Measurements from ENCODE around the gene USP26. TPM values are rescaled to one million over a fixed set of nuclear protein-coding genes. Genes with fewer than 3 reads are reported as not detected.
"Not testable (repeated sequence)": the region's sequence is repeated elsewhere in the genome, so short reads cannot be mapped to it uniquely, and the experiment has no call there.

USP26 gene
- total RNA-seq, 1 experiment from 2014 or later = not detected

DNA sequence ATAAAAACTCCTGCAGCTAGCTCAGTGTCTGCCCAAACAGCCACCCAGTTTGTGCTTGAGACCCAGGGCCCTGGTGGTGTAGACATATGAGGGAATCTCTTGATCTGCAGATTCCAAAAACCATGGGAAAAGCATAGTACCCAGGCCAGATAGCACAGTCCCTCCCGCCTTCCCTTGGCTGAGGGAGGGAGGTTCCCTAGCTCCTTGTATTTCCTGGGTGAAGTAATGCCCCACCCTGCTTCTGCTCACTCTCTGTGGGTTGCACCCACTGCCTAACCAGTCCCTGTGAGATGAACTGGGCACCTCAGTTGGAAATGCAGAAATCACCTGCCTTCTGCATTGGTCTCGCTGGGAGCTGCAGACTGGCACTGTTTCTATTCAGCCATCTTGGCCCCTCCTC is 54.6 kb downstream of the USP26 start:
- no peak for DNase-seq (ENCODE audit: low read depth)

DNA sequence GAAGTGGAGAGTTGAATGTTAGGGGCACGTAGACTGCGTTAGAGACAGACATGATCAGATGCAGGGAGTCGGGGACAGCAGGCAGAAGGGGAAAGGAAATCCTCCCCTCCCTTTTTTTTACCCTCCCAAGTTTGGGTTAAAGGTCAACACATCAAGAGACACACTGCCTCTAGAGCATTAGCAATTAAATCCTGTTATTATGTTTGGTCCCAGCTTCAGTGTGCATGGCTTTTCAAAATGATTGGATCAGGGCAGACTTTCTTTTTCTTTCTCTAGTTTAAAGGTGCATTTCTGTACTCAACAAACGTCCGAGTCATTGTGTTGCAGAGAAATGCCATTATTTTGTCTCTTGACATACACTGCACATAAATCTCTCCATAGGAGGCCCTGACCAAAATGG is 63.9 kb downstream of the USP26 start:
- no peak for DNase-seq (ENCODE audit: low read depth)

DNA sequence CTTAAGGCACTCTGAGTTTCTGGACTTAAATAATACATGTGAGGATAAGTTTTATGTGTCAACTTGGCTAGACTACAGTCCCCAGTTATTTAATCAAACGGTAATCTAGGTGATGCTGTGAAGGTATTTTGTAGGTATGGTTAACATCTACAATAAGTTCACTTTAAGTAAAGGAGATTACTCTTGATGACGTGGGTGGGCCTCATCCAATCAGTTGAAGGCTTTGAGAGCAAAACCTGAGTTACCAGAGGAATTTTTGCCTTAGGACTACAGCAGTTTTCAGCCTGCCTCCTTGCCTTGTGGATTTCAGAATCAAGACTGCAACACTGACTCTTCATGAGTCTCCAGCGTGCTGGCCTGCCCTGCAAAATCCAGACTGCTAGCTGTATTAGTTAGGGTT is 78.7 kb downstream of the USP26 start:
- no peak for DNase-seq (ENCODE audit: low read depth)

DNA sequence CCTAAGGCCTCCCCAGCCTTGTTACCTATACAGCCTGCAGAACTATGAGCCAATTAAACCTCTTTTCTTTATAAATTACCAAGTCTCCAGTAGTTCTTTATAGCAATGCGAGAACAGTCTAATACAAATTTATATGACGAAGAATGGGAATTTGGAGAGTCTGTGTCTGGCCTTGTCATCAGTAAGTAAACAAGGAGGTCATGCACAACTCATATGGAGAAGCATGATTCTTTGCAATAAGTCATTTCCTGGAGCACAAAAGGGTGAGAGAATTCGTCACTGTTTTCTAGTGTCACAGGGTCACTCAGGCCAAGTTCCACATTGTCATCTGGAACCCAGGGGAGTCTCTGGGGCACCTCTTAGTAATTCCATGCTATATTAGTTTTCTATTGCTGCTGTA is 89.5 kb downstream of the USP26 start:
- DNase-seq (ENCODE audit: low read depth) = no peak

DNA sequence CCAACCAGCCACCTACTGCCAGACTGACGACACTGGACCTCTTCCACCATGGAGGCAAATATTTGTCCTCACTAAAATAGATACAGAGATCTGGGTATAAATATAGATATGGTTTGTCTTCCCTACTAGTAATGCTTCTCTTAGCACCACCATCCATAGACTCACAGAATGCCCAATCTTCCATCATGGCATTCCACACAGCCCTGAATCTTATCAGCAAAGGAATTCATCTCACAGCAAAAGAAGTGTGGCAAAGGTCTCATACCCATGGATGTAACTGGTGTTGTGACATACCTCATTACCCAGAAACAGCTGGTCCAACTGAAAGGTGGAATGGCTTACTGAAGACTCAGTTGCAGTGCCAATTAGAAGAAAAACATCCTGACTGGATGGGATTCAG is 91.3 kb downstream of the USP26 start:
- no peak for DNase-seq (ENCODE audit: low read depth)

DNA sequence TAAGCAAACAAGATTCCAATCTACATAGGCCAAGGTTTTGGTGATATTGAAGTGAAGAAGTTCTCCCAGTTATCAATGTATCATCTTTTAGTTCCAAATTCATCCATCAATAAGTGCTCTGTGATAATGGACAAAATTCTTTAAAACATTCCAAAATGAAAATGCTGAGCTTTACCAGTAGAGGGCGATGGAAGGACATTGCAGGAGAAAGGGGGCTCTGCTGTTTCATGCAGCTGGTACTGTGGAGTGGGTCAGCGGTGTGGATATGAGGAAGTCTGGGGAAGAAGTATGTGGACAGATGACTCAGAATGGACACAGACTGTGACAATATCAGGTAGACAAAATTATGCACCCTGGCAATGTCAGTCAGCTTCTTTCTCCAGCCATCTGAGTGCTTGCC is 91.9 kb downstream of the USP26 start:
- DNase-seq (ENCODE audit: low read depth) = no peak

DNA sequence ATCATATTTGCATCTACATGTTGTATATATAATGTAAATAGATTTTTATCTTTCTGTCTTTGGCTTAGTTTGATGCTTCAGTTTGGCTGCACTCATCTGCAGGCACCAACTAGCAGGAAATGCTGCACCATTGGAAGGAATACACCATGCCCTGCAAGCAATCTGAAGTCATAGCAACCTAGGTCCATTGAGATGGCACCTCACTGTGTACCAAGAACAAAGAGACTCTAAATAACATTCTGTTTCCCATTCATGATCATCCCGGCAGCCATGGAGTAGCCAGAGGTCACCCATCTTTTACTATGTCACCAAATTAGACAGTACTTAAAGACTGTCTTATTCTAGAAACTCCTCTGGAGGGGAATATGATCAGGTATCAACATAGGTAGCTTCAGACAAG is 97.7 kb downstream of the USP26 start:
- no peak for DNase-seq (ENCODE audit: low read depth)

DNA sequence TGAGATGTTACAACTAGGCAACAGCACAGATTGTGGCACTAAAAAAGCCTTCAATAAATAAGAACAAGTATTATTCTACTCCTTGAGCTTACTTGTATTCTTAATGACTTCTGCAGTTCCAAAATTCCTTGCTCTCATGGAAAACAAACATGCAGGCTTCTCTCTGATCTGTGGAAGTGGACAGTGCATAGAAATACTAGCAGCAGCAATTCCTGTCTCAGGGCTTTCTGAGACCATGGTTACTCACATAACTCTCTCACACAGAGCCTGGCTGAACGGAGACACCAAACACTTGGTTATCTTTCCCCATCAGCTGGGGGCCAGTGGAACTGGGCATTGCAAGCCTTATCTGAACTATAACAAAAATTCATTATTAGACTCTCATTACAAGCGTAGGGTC is 106.1 kb downstream of the USP26 start:
- no peak for DNase-seq (ENCODE audit: low read depth)

DNA sequence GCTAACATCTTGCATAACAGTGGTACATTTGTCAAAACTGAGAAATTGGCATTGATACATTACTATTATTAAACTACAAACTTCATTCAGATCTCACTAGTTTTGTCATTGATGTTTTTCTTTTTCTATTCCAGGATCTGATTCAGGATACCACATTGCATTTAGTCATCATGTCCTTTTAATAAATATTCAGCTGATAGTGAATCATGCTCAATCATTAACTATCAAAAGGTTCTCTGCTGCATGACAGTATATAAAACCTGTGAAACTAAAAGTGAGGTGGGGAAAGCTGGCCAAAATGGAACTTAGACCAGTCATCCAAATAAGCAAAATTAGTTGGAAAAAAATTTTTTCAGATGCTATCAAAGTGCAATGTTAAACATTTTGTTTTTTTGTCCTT is 110.4 kb downstream of the USP26 start:
- no peak for DNase-seq (ENCODE audit: low read depth)

DNA sequence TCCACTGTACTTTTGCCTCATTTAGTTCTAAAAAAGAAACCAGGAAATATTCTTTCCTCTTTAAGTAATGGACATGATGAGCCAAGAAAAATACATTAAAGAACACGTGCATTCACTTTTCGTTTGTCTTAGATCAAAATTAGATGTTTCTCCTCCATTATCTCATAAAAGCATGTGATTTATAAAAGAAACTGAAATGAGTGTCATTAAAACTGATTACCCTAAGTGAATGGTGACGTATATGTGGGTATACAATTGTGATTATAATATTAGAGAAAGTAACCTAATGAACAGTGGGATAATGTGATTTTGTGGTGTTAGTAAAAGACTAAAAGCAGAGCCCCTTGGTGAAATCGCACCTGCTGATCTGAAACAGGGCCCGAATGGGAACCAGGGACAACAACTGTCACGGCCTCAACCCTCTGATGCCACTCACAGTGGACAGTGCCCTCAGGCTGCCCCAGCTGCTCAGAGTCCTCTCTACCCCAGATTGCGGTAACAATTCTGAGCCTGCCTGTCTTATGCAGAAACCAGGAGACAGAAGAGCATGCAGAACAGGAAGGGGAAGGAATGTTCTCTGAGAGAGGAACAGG is 112.8 kb downstream of the USP26 start:
- no peak for DNase-seq (ENCODE audit: low read depth)

DNA sequence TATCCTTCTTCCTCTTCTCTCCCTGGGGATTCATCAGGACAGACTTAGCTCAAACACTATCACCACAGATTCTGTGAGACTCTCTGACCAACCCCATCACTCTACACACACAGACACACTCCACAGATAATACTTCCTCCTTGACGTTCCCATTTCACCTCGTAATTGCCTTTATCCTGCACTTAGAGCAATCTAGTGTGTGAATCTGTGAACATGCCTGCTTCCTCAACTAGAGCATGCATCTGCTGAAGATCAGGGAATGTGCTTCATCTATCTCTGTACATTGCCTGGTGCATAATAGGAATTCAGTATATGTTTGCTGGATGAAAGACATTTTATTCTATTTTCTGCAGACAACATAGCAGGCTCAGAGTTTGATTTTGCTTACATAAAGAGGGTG is 113.4 kb downstream of the USP26 start:
- no peak for DNase-seq (ENCODE audit: low read depth)

DNA sequence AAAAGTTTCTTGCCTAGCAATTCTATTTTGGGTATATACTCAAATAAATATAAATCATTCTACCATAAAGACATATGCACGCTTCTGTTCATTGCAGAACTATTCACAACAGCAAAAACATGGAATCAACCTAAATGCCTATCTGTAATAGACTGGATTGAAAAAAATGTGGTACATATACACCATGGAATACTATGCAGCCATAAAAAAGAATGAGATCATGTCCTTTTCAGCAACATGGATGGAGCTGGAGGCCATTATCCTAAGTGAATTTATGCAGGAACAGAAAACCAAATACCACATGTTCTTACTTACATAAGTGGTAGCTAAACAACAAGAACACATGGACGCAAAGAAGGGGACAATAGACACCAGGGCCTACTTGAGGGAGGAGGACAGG is 116.9 kb downstream of the USP26 start:
- not testable (repeated sequence) for DNase-seq (ENCODE audit: low read depth)

Other genes starting within 250 kb of the USP26 start
- gene HS6ST2, start 138.5 kb downstream of the USP26 start, total RNA-seq (2014; rRNA removed) = not detected in 2 replicates
- not detected in 2 replicates for gene TFDP3, start 121.2 kb upstream of the USP26 start, total RNA-seq (2014; rRNA removed)